ENCODE measurements around the gene ARVCF.

Gene ARVCF

GRCh38 chr22:20019661-20020532 is 3.3 kb upstream of the ARVCF start:
- in situ Hi-C loops (cut with MboI; ENCODE audit: low sequenced_read_pairs) = no loop called here

- in situ Hi-C loops (cut with MboI; ENCODE audit: low sequenced_read_pairs) = no loop called here
Measured at GRCh38 chr22:20018001-20018400, 1.4 kb upstream of the ARVCF start.

- in situ Hi-C loops (cut with MboI; ENCODE audit: low sequenced_read_pairs) = no loop called here
Measured at GRCh38 chr22:20017622-20017958, 967 bp upstream of the ARVCF start.

GRCh38 chr22:20015971-20016733 is 471 bp downstream of the ARVCF start:
- in situ Hi-C loops (cut with MboI; ENCODE audit: low sequenced_read_pairs) = no loop called here

- in situ Hi-C loops (cut with MboI; ENCODE audit: low sequenced_read_pairs) = no loop called here
Measured at GRCh38 chr22:20015187-20015625, 1.4 kb downstream of the ARVCF start.

- in situ Hi-C loops (cut with MboI; ENCODE audit: low sequenced_read_pairs) = no loop called here
Measured at GRCh38 chr22:20014526-20015186, 2.0 kb downstream of the ARVCF start.

GRCh38 chr22:20013382-20013871 is 3.2 kb downstream of the ARVCF start:
- in situ Hi-C loops (cut with MboI; ENCODE audit: low sequenced_read_pairs) = no loop called here

GRCh38 chr22:20012741-20013331 is 3.8 kb downstream of the ARVCF start:
- in situ Hi-C loops (cut with MboI; ENCODE audit: low sequenced_read_pairs) = no loop called here

GRCh38 chr22:20011993-20012740 is 4.5 kb downstream of the ARVCF start:
- in situ Hi-C loops (cut with MboI; ENCODE audit: low sequenced_read_pairs) = no loop called here

- in situ Hi-C loops (cut with MboI; ENCODE audit: low sequenced_read_pairs) = no loop called here
Measured at GRCh38 chr22:20011123-20011992, 5.3 kb downstream of the ARVCF start.

- in situ Hi-C loops (cut with MboI; ENCODE audit: low sequenced_read_pairs) = no loop called here
Measured at GRCh38 chr22:20010307-20011122, 6.1 kb downstream of the ARVCF start.

- in situ Hi-C loops (cut with MboI; ENCODE audit: low sequenced_read_pairs) = no loop called here
Measured at GRCh38 chr22:20009582-20010306, 6.9 kb downstream of the ARVCF start.

- in situ Hi-C loops (cut with MboI; ENCODE audit: low sequenced_read_pairs) = no loop called here
Measured at GRCh38 chr22:20009018-20009491, 7.6 kb downstream of the ARVCF start.

- in situ Hi-C loops (cut with MboI; ENCODE audit: low sequenced_read_pairs) = no loop called here
Measured at GRCh38 chr22:20008221-20008995, 8.2 kb downstream of the ARVCF start.

GRCh38 chr22:20004464-20004863 is 12.2 kb downstream of the ARVCF start:
- in situ Hi-C loops (cut with MboI; ENCODE audit: low sequenced_read_pairs) = no loop called here

GRCh38 chr22:20003304-20003703 is 13.3 kb downstream of the ARVCF start:
- in situ Hi-C loops (cut with MboI; ENCODE audit: low sequenced_read_pairs) = no loop called here

- in situ Hi-C loops (cut with MboI; ENCODE audit: low sequenced_read_pairs) = no loop called here
Measured at GRCh38 chr22:20002636-20003035, 14.0 kb downstream of the ARVCF start.
